ENCODE measurements around the gene HOXC10. TPM values are rescaled to one million over a fixed set of nuclear protein-coding genes. Genes with fewer than 3 reads are reported as not detected.

HOXC10 gene
- polyA plus RNA-seq, 1 donor (not counting 4 experiments of a cell fraction or from before 2014, with no cell fraction given), result 14.1 TPM

DNA sequence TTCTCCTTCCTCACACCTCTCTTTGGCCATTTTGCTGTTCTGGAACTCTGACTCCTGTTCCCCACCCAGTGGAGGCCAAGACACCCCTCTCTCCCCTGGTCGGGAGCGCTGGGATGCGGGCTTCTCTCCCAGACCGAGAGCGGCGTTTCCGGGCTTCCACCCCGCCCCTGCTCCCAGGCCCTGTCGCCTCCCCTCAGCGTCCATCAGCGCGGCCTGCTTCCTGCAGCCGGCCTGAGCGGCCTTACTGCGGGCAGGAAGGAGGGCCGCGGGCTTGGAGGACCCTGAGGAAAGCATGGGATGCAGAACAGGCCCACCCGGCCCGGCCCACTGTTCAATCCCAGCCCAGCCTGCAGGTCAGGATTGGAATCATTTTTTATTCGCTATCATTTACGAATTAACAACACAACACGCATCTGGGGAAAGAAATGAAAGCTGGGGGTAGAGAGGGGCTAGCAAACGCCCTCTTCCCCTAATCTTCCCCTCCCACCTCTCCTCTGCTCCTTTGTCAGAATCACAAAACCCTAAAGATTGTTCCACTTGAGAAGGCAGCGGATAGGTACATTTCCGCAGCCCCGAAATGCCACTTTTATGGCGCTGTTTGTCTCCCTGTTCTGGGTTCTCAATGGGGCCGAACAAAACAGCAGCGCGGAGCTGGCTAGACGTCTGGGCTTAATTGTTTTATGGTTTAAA lies 20.0 kb downstream of the HOXC10 start:
- no peaks in the 10 kb centered on the region for H4K20me1 ChIP-seq (ENCODE audit: control insufficient read depth, extremely low read depth, insufficient read depth, low read length)
- H3K36me3 ChIP-seq (ENCODE audit: control insufficient read depth in 2 of 2, extremely low read depth in 1 of 2, insufficient read depth in 2 of 2, low read length in 2 of 2), result peaks cover 2 to 6% of the 10 kb centered on the region in 2 experiments
- no peak overlapping the region for H3K9ac ChIP-seq (ENCODE audit: control insufficient read depth, extremely low read depth, insufficient read depth, low read length)
- peaks cover 48% of the 10 kb centered on the region for H3K79me2 ChIP-seq (ENCODE audit: control insufficient read depth, insufficient read depth, low read length)
- no peaks in the 10 kb centered on the region for H3K27me3 ChIP-seq (ENCODE audit: control insufficient read depth, extremely low read depth, insufficient read depth, low read length)
- no peak overlapping the region for H3K4me2 ChIP-seq (ENCODE audit: control insufficient read depth, extremely low read depth, insufficient read depth, low read depth, low read length)
- no peak overlapping the region for H2AFZ ChIP-seq (ENCODE audit: control insufficient read depth, low read length)
- no peaks in the 10 kb centered on the region for H3K9me3 ChIP-seq (ENCODE audit: control insufficient read depth, low read depth, low read length)
- DNase-seq (ENCODE audit: low read depth, low spot score), result no peak
- no peaks in the 10 kb centered on the region for H3K9me1 ChIP-seq (ENCODE audit: control insufficient read depth, extremely low read depth, insufficient read depth, low read length)
- no peak for TF ChIP-seq EZH2 (IDR thresholded peaks at IDR 0.05; ENCODE audit: low read length)
- TF ChIP-seq, protein P1, sequence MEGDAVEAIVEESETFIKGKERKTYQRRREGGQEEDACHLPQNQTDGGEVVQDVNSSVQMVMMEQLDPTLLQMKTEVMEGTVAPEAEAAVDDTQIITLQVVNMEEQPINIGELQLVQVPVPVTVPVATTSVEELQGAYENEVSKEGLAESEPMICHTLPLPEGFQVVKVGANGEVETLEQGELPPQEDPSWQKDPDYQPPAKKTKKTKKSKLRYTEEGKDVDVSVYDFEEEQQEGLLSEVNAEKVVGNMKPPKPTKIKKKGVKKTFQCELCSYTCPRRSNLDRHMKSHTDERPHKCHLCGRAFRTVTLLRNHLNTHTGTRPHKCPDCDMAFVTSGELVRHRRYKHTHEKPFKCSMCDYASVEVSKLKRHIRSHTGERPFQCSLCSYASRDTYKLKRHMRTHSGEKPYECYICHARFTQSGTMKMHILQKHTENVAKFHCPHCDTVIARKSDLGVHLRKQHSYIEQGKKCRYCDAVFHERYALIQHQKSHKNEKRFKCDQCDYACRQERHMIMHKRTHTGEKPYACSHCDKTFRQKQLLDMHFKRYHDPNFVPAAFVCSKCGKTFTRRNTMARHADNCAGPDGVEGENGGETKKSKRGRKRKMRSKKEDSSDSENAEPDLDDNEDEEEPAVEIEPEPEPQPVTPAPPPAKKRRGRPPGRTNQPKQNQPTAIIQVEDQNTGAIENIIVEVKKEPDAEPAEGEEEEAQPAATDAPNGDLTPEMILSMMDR (optimal IDR thresholded peaks at IDR 0.05 in 1 of 3, IDR thresholded peaks at IDR 0.05 in 1 of 3, conservative IDR thresholded peaks at IDR 0.05 in 1 of 3; ENCODE audit: extremely low read depth in 1 of 3, insufficient read depth in 2 of 3, low read length in 3 of 3), result no peak
- H3K4me1 ChIP-seq (ENCODE audit: control insufficient read depth, extremely low read depth, insufficient read depth, low read length), result peaks cover 20% of the 10 kb centered on the region
- no peak for FAIRE-seq
- dilution Hi-C loops (cut with MboI; ENCODE audit: extremely low pct_ligation_motif_present, low sequenced_read_pairs), result no loop called here
- no peak overlapping the region for H3K4me3 ChIP-seq (ENCODE audit: control insufficient read depth in 2 of 3, extremely low read depth in 1 of 3, insufficient read depth in 2 of 3, low read depth in 1 of 3, low read length in 3 of 3)
- H3K27ac ChIP-seq (ENCODE audit: control insufficient read depth, insufficient read depth, low read length), result no peak overlapping the region

GRCh38 chr12:54005531-54005852 lies 20.5 kb downstream of the HOXC10 start:
- dilution Hi-C loops (cut with MboI; ENCODE audit: extremely low pct_ligation_motif_present, low sequenced_read_pairs), result no loop called here
- H3K27me3 ChIP-seq (ENCODE audit: control insufficient read depth, extremely low read depth, insufficient read depth, low read length), result no peaks in the 10 kb centered on the region
- no peak for DNase-seq (ENCODE audit: low read depth, low spot score)
- no peak for TF ChIP-seq EZH2 (IDR thresholded peaks at IDR 0.05; ENCODE audit: low read length)
- TF ChIP-seq, protein P1 (optimal IDR thresholded peaks at IDR 0.05 in 1 of 3, IDR thresholded peaks at IDR 0.05 in 1 of 3, conservative IDR thresholded peaks at IDR 0.05 in 1 of 3; ENCODE audit: extremely low read depth in 1 of 3, insufficient read depth in 2 of 3, low read length in 3 of 3), result no peak
- peaks cover 20% of the 10 kb centered on the region for H3K4me1 ChIP-seq (ENCODE audit: control insufficient read depth, extremely low read depth, insufficient read depth, low read length)
- no peaks in the 10 kb centered on the region for H3K9me3 ChIP-seq (ENCODE audit: control insufficient read depth, low read depth, low read length)
- H3K9me1 ChIP-seq (ENCODE audit: control insufficient read depth, extremely low read depth, insufficient read depth, low read length), result no peaks in the 10 kb centered on the region
- H4K20me1 ChIP-seq (ENCODE audit: control insufficient read depth, extremely low read depth, insufficient read depth, low read length), result no peaks in the 10 kb centered on the region
- H3K9ac ChIP-seq (ENCODE audit: control insufficient read depth, extremely low read depth, insufficient read depth, low read length), result no peak overlapping the region
- peaks cover 44% of the 10 kb centered on the region for H3K79me2 ChIP-seq (ENCODE audit: control insufficient read depth, insufficient read depth, low read length)
- H3K4me3 ChIP-seq (ENCODE audit: control insufficient read depth in 2 of 3, extremely low read depth in 1 of 3, insufficient read depth in 2 of 3, low read depth in 1 of 3, low read length in 3 of 3), result no peak overlapping the region
- H3K4me2 ChIP-seq (ENCODE audit: control insufficient read depth, extremely low read depth, insufficient read depth, low read depth, low read length), result no peak overlapping the region
- peaks cover 2 to 6% of the 10 kb centered on the region in 2 experiments for H3K36me3 ChIP-seq (ENCODE audit: control insufficient read depth in 2 of 2, extremely low read depth in 1 of 2, insufficient read depth in 2 of 2, low read length in 2 of 2)
- H3K27ac ChIP-seq (ENCODE audit: control insufficient read depth, insufficient read depth, low read length), result no peak overlapping the region
- no peak for FAIRE-seq
- no peak overlapping the region for H2AFZ ChIP-seq (ENCODE audit: control insufficient read depth, low read length)

Data from keratinocyte (primary cell).